Measurements from ENCODE around the gene NOL4L.

Gene NOL4L

DNA sequence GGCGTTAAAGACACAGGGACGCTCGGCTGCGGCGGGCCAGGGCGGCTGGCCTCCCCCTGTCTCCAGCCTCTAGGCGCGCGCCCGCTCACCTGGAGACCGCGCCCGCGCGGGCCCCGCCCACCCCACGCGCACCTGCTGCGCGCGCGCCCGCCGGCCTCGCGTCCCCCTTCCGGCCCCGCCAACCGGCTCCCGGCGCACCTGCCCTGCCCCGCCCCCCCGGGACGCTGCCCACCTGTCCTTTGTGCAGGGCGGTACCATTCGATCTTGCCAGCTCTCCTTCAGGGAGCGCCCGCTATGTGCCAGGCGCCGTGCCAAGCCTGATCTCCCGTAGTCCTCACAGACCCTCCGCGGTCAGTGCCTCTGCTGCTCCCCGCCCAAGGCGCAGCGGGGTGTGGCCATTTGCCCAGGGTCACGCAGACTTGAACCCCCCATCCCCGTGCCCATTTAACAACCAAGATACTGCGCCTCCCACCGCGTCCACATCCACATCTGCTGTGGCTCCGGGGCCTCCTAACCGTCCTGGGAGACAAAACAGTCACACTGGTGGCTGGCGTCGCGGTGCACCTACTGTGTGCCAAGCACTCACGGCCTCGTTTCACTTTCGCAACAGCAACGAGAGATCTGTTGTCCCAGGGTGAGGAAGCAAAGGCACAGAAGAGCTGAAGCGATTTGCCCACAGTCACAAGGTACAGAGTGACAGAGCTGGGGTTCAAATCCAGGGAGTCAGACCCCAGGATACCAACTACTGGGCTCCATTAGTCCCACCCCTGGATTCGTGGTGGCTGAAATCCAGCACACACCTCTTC lies 48.1 kb downstream of the NOL4L start:
- no peak for FAIRE-seq

DNA sequence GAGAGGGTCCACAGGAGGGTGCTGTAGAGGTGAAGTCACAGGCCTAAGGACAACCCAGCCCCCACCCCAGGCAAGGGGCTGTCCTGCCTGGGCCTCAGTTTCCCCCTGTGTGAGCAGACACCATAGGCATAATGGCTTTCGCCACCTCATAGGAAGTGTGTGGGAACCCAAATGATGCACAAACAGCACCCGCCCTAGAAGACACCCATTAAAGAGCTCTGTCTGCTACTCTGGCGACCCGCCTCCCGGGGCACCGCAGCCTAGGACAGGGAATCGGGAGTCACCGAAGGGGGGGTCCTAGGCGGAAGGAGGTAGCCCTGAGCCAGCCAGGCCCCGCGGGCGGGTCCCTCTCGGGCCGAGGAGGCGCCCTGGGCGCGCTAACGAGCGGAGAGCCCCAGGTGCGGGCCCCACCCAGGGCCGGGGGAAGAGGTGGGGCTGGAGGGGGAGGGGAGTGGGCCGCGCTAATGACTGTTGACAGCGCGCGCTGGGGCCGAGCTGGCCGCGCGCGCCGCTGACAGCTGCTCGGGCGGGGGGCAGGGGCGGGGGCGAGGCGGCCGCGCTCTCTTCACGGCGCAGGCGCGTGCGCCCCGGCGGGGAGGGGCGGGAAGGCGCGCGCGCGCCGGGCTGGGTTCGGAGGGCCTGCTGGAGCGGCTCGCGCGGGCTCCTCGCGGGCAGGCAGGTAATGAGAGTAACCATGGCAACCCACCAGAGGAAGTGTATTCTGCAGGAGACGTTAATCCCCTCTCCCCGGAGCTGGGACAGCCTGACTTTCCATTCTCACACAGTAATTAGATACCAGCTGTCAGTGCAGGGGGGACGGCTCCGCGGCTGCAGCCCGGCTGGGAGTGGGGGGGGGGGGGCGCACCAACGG lies 48.9 kb downstream of the NOL4L start:
- FAIRE-seq: no peak

DNA sequence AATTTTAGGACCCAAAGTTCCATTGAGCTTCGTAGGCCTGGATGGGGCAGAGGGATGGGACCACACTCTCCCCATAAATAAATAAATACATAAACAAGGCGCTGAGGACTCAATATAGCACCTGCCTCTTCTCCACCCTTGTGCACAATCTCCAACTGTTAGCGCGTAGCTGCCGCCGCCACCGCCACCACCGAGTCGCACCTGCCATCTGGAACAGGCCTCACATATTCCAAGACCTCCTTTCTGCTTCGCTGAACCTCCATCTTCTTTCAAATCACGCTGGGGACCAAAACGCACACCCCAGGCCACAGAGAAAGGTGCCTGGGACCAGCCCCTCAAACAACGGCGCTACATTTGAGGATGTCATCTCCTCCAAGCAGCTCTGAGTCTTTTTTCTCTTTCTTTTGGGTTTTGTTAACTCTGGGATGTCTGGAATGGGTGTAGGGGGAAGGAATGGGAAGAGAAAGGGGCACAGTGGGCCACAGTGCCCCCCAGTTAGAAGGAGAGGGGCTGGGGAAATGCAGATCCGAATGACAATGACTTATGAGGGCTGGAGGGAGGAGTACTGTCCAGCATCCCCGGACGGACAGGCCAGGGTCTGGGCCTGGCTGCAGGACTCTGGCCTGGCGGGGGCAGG lies 49.7 kb downstream of the NOL4L start:
- no peak for FAIRE-seq

DNA sequence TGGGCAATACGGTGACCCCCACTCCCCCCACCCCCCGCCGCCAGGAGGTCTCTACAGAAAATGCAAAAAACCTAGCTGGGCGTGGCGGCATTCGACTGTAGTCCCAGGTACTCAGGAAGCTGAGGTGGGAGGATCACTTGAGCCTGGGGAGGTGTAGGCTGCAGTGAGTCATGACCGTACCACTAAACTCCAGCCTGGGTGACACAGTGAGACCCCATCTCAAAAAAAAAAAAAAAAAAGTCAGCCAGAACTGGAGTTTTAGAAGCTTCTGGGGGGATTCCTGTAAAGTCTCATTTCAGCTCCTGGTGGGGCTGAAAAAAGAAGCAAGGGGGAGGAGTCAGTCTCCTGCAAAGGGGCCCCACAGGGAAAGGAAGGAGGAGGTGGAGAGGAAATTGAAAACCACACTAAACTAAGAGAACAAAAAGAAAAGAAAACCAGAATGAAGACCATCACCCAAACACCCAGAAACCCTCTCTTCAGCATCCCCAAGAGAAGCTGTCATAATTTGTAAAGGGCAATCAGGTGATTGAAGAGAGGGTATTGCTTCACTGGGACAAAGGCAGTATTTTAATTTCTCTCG lies 50.4 kb downstream of the NOL4L start:
- FAIRE-seq: no peak

DNA sequence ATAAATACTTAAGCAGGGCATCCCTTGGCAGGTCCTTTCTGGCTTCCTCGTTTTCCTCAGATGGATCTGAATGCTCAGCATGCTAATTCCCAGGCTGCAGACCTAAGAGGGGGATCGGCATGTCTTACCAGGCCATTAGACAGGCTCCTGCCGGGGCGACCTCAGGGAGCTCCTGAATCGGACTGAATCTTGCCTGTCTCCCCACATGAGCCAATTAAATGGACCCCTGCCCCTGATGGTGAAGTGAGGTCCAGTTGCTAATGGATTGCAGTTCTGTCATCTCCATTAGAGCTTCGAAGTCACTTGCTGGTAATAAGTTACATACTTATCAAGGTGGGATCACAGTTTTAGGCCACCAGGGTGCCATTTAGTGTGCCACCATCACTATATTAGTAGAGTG lies 51.4 kb downstream of the NOL4L start:
- FAIRE-seq: no peak

DNA sequence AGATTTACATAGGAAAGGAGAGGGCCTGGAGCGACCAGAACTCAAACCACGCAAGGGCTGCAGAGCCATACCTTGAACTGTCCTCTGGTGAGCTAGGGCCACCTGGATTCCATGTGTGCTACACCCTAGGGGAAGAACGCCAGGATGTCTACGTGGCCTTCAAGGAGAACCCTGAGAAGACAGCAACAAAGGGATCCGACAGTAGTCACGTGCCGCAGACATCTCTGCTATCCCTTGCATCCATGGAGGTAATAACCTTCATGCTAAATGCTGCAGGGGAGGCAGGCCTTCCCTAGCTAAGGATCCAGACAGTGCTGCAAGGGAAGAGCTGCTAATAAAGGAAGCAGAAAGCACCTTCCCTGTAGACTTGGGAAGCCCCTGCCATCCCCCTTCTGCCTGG lies 52.9 kb downstream of the NOL4L start:
- FAIRE-seq: no peak

DNA sequence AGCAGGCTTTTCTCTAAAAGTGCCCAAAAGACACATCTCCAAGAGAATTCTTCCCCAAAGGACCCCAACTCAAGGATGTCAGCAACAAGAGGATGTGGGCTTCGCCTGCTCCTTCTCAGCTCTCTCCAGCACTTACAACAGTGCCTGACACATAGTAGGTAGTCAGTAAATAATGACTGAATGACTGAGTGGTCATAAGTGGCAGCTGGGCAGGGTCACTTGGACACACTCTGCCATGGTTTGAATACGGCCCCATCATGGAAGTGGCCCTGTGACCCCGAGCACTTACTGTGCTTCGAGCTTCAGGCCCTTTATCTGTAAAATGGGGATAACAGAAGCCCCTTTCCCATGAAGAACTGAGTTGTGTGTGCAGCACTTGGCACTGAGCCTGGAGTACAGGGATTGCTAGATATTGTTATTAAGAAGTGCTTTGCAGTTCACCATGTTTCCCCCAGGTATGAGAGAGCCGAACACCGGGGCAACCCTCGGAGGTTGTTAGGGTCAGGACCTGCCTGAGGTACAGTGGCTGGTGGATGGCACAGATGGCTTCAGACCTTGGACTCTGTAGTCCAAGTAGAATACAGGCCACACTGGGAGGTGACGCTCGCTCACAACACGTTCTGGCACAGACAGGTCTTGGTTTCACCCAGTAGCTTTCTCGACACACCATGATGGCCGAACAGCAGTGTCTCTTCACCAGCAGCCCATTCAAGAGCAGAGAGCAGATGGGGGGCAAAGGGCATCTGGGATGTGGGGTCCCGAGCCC lies 56.0 kb downstream of the NOL4L start:
- FAIRE-seq: no peak

DNA sequence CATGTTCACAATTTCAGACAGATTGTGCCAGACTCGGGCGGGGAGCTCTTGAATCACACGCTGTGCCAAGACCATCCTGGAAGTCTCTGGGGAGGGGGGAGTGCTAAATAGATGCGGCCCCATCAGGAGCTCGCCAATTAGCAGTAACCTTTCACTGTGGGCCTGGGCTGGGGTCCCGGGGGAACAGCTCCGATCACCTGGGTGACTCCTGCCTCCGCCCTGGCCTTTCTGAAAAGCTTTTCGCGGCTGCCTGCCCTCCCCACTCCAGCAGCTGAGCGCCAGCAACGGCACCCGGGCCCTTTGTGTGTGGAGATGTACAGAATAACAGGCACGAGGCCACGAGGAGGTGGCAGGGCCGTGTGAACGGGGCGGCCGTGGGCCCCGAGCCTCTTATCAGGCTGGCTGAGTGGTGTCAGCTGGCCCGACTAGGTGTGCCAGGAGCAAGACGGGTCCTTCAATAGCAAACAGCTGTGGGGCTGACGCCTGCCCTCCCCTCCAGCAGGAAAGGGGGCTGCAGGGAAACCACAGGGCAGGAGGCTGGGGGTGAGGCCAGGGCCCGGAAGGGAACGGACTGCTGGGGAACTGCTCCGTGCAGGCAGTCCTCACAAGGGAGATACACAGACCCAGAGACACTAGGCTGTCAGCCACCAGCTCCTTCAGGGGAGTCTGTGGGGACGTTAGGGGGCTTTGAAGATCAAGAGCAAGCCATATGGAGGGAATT lies 56.8 kb downstream of the NOL4L start:
- FAIRE-seq: no peak

DNA sequence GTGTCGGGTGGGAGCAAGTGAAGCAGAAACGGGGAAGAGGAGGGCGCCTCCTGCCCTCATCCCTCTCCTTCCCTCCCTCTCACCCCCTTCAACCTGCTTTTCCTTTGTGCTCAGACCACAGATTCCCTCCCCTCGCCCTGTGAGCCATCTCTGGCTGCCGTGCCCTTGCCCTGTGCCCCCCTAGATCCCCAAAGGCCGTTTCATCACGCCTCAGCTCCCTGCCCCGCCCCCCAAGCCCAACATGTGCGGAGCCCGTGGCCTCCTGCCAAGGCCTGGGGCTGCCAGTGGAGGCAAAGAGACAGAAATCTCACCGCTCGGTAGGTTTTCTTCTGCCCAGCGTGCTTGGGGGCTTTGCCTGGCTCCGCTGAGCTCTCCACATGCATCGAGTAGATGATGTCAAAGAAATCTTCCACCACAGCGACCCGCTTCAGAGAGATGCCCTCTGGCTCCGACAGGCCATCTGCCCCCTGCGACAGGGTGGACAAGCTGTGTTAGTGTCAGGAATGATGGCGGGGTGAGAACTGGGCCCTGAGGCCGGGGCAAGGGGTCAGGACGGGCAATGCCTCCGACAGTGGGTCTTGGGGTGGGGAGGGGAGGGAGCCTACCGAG lies 57.6 kb downstream of the NOL4L start:
- no peak for FAIRE-seq

DNA sequence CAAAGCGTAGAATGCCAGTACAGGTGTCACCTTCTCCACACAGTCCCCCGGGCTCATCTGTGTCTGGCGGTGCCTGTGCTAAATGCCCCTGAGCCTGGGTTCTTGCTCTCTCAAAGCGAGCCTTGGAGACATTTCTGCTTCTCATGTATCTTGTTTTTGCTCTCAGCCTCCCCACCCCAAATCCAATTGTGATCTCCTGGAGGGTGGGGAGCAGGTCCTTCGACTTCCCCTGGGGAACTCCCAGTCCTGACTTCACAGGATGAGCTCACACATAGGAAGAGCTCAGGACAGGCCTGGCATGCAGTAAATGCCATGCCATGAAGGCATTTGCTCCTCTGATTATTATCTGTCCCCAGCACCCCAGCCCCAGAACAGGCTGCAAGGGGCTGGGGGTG lies 58.1 kb downstream of the NOL4L start:
- no peak for FAIRE-seq

DNA sequence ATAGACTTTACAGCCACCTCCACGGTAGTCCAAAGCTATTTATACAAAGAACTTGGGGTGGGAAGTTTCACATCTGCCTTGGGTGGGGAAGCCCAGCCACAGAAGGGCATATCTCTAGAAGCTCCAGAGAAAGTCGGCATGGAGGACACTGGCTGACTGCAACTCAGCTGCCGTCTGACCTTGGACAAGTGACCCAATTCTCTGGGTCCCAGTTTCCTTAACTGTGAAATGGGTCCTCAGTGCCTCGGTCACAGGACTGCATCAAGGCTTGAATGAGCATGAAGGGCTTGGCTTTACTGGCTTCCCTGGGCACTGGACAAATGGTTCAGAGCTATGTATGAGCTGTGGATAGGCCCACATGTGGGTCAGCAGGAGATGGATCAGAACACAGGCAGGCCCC lies 58.6 kb downstream of the NOL4L start:
- no peak for FAIRE-seq

DNA sequence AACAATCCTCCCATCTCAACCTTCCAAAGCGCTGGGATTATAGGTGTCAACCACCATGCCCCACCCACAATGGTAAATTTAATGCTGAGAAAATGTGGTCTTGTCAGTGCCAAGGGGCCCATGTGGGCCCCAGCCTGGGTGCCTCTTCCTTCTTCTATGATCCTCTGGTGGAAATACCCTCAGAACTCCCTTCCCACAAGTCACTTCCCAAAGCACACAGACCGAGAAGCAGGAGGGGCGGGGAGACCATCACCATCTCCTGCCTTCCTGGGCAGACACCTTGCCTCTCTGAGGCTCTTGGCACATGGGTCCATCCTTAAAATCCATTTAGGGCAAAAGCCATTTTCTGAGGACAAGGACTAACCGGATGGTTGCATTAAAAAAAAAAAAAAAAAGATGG lies 59.0 kb downstream of the NOL4L start:
- FAIRE-seq: no peak

DNA sequence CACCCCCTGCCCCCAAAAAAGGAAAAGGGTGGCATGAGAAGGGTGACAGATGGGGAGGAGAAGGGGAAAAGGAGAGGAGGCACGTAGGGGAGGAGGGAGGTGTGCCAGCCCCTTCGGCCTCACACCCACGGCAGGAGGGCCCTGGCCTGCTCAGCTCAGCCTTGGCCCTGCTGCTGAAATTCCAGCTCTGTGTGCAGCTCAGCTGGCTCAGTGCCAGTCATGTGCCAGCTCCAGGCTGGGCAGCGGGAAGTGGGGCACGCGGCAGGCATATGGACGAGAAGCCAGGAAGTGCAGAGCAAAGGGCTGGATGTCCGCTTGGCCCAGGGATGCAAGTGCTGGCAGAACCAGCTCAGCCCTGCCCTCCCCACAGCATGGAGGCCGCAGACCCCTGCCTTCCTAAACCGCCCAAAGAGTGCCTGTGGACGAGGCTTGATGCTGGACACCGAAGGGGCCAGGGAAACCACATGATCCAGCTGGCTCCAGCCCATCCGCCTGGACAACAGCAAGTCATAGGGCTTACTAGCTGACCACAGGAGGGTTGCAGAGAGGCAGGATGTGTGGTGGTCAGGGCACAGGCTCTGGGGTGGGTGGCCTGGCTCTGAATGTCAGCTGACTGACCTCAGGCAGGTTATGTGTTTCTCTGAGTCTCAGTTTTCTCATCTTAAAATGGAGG lies 60.2 kb downstream of the NOL4L start:
- no peak for FAIRE-seq

DNA sequence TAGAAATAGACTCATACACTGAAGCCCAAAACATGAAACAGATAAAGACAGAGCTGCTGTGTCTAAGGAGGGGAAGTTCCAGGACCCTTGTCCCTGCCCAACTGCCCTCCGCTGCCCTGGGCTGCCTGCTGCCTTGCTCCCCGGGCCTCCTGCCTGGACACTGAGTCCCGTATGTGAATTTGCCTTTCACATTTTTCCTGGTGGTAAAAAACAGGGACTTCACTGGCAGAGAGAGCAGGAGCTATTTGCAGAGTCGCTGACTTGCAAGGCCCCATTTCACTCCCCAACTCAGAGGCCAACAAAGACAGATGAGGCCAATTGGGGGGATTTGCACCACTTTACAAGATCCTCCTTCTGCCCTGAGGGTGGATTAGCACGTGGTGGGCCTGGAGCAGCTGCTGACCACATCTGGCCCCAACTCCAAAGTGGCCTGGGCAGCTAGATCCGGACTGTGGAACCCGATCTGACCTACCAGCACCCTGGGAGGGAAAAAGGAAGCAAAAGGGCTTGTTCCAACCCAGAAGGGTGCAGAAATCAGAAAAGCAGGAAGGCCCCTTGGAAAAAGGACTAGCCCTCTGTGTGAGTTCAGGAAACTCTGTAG lies 61.4 kb downstream of the NOL4L start:
- FAIRE-seq: no peak

DNA sequence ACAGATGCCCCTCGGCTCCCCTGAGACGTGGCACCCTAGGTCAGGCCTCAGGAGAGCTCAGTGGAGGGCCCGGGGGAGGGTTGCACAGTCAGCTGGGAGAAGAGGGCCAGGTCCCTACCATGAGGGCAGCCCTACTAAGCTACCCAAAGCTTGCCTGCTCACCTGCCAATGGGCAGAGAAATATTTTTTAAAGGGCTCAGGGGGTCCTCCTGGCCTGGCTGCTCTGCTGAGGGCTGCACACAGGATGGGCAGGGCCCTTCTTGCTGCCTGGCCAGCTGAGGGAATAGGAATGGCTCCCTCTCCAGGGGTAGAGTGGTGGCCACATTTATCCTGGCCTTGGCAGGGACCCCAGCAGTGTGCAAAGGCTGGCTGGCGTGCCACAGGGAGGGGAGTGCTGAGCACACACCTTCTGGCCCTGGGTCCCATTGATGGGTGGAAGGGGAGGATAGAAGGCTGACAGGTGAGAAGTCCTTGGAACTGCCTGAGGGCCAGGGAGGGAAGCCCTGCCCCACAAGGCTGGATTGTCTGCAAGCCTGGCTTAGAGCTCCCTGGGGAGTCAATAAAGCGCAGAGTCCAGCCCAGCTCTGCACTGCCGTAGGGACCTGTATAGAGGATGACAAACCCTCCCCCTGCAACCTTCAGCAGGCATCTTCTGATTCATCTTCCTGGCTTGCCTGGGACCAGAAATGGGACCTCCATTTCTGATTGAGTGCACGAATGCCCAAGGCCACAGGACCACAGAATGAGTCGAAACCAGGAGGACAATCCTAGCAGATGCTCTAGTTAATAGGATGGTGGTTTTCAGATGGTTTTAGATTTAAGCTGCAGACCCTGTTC lies 62.1 kb downstream of the NOL4L start:
- no peak for FAIRE-seq

DNA sequence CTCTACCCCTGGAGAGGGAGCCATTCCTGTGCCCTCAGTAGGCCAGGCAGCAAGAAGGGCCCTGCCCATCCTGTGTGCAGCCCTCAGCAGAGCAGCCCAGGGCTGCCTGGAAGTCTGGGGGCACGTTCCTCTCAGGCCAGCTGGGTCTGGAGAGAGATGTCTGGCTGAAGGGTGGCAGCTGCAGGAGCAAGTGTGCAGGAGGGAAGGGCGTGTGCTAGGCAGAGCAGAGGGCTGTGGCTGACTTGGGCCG lies 62.7 kb downstream of the NOL4L start:
- FAIRE-seq: no peak

DNA sequence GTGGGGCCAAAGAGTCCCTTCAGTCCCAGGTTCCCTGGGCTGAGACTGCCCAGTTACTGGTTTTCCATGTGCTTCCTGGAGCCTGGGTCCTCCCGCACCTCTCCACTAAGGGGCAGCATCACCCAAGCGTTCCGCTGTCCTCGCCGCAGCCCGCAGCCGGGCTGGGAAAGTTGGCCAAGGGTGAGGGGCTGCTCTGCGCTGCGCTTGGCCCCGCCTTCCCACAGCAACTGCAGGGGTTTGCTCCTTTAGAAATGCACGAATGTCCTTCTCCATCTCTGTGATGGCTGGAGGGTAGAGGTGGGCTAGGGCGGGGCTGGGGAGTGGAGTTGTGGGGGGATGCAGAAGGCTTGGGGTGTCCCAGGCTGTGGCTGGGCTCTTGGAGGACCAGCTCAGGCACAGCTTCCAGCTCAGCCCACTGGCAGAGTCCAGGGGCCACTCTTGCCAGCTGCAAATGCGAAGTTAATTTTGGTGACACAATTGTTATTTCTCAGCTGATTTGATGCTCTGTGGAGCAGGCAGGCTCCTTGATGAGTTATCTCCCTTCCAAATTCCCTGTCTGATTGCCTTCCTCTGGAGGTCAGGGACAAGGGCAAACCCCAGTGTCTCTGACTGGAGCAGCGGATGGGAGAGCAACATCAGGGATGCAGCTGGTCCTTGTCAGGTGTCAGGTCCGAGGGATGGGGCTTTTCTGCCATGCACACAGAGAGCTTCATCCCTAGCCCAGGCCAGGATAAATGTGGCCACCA lies 63.2 kb downstream of the NOL4L start:
- FAIRE-seq: no peak

DNA sequence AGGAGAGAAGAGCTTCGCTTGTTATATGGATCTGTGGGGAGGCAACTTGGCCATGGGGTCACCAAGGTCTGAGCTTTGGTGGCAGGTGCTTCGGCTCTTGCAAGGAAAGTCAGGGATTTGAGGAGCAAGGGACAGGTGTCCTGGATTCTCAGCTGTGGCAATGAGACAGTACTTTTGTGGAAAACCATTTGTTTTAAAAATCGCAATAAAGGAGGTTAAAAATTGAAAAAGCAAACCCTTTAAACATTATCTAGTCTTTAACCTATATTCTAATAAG lies 64.3 kb downstream of the NOL4L start:
- no peak for FAIRE-seq

DNA sequence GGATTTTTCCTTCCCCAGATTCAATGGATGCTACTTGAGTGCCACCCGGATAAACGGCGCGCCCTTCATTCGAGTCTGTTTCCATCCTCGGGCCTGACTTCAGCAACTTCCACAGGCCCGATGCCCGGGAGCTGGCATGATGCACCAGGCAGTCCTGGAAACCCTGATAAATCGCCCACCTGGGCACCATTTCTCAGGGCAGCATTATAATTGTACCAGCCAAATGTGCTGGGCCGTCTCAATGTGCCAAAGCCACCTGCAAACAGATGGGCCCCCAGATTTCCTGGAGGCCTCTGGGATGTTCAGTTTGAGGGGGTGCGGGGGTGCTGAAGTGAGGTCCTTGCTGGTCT lies 65.8 kb downstream of the NOL4L start:
- no peak for FAIRE-seq

All from islet of Langerhans (tissue), 1 donor.